Keratinocyte (primary cell): ENCODE results near the gene EFCAB12. TPM values are rescaled to one million over a fixed set of nuclear protein-coding genes. Genes with fewer than 3 reads are reported as not detected.

ENCODE experiments used
- DNase-seq: peaks from one replicate; pipeline ENCODE4 v3.0.0-alpha.2; 2011; ENCODE audit warnings: low read depth, missing footprints, low spot score
- FAIRE-seq: peaks from 2 replicates; lab custom pipeline; 2011; peaks lifted over from hg19 to GRCh38; lab: Jason Lieb, UNC
- H2AFZ ChIP-seq: 2 replicates; pipeline ENCODE4 v1.6.0; 2012; ENCODE audit warnings: low read length, control low read depth, inconsistent platforms; ENCODE audit not compliant: control insufficient read depth
- H3K27ac ChIP-seq: 2 replicates; pipeline ENCODE4 v1.5.1; 2011; ENCODE audit warnings: low read length; ENCODE audit not compliant: control insufficient read depth, insufficient read depth
- H3K27me3 ChIP-seq: 3 replicates; pipeline ENCODE4 v1.6.0; 2011; ENCODE audit warnings: low read length; ENCODE audit not compliant: control insufficient read depth, insufficient read depth; ENCODE audit errors: extremely low read depth
- H3K36me3 ChIP-seq, 2 experiments: 2 replicates in 1 of 2; 3 replicates in 1 of 2; pipeline ENCODE4 v1.5.1; 2011; ENCODE audit warnings: low read length in 2 of 2, mild to moderate bottlenecking in 1 of 2; ENCODE audit not compliant: control insufficient read depth in 2 of 2, insufficient read depth in 2 of 2; ENCODE audit errors: extremely low read depth in 1 of 2
- H3K4me1 ChIP-seq: 3 replicates; pipeline ENCODE4 v1.5.1; 2011; ENCODE audit warnings: low read length; ENCODE audit not compliant: control insufficient read depth, insufficient read depth; ENCODE audit errors: extremely low read depth
- H3K4me2 ChIP-seq: 3 replicates; pipeline ENCODE4 v1.6.0; 2011; ENCODE audit warnings: low read depth, low read length; ENCODE audit not compliant: control insufficient read depth, insufficient read depth; ENCODE audit errors: extremely low read depth
- H3K4me3 ChIP-seq, 3 experiments: fragments of 200-600 bp in 1 of 3; sonication (generic) in 1 of 3; 2 replicates in 2 of 3; 3 replicates in 1 of 3; pipeline ENCODE4 v1.5.1; 2011 to 2016; ENCODE audit warnings: low read length in 3 of 3, mild to moderate bottlenecking in 3 of 3, control low read depth in 2 of 3, inconsistent platforms in 1 of 3, low read depth in 1 of 3, mixed read lengths in 1 of 3, mixed run types in 1 of 3, moderate library complexity in 1 of 3; ENCODE audit not compliant: control insufficient read depth in 2 of 3, insufficient read depth in 2 of 3; ENCODE audit errors: extremely low read depth in 1 of 3
- H3K79me2 ChIP-seq: 2 replicates; pipeline ENCODE4 v1.6.0; 2012; ENCODE audit warnings: low read length; ENCODE audit not compliant: control insufficient read depth, insufficient read depth
- H3K9ac ChIP-seq: 3 replicates; pipeline ENCODE4 v1.6.0; 2011; ENCODE audit warnings: low read length; ENCODE audit not compliant: control insufficient read depth, insufficient read depth; ENCODE audit errors: extremely low read depth
- H3K9me1 ChIP-seq: 3 replicates; pipeline ENCODE4 v1.6.0; 2011; ENCODE audit warnings: low read length; ENCODE audit not compliant: control insufficient read depth, insufficient read depth; ENCODE audit errors: extremely low read depth
- H3K9me3 ChIP-seq: 2 replicates; pipeline ENCODE4 v1.5.1; 2012; ENCODE audit warnings: low read depth, low read length; ENCODE audit not compliant: control insufficient read depth
- H4K20me1 ChIP-seq: 3 replicates; pipeline ENCODE4 v1.6.0; 2011; ENCODE audit warnings: low read length; ENCODE audit not compliant: control insufficient read depth, insufficient read depth; ENCODE audit errors: extremely low read depth
- EZH2 ChIP-seq: IDR thresholded peaks from one replicate; pipeline ENCODE4 v1.6.1; 2012; ENCODE audit warnings: inconsistent platforms, mild to moderate bottlenecking, low read length, moderate library complexity
- dilution Hi-C: fragments of 300-500 bp; cut with MboI; formaldehyde crosslinking; loops from one replicate; pipeline ENCODE4 v1.7.0; 2020; ENCODE audit warnings: low sequenced_read_pairs; ENCODE audit not compliant: extremely low pct_ligation_motif_present
- polyA plus RNA-seq, 5 experiments: library from polyadenylated mRNA; depleted of rRNA in 3 of 5; stranded (reverse) in 3 of 5; stranded (forward) in 1 of 5; unstranded in 1 of 5; fragments of >200 nt; gene quantifications; 1 replicate in 1 of 5; 2 replicates in 3 of 5; 3 replicates in 1 of 5; pipeline versions ENCODE4 v1.2.1 to v1.2.3, GENCODE V29; 2011 to 2012; ENCODE audit warnings: missing spikeins in 2 of 5, low read depth in 1 of 5, low replicate concordance in 1 of 5
- TF ChIP-seq, protein P1 (sequence below), 3 experiments: IDR thresholded peaks in 1 of 3; conservative IDR thresholded peaks in 1 of 3; optimal IDR thresholded peaks in 1 of 3; 2 replicates in 2 of 3; 3 replicates in 1 of 3; pipeline versions ENCODE3 to v1.5.1; 2011; ENCODE audit warnings: low read length in 3 of 3, mild to moderate bottlenecking in 3 of 3, moderate library complexity in 2 of 3, control low read depth in 1 of 3, inconsistent platforms in 1 of 3; ENCODE audit not compliant: insufficient read depth in 2 of 3; ENCODE audit errors: extremely low read depth in 1 of 3

Gene EFCAB12
- polyA plus RNA-seq, 1 donor (not counting 4 experiments of a cell fraction or from before 2014, with no cell fraction given), result 0.34 TPM

DNA sequence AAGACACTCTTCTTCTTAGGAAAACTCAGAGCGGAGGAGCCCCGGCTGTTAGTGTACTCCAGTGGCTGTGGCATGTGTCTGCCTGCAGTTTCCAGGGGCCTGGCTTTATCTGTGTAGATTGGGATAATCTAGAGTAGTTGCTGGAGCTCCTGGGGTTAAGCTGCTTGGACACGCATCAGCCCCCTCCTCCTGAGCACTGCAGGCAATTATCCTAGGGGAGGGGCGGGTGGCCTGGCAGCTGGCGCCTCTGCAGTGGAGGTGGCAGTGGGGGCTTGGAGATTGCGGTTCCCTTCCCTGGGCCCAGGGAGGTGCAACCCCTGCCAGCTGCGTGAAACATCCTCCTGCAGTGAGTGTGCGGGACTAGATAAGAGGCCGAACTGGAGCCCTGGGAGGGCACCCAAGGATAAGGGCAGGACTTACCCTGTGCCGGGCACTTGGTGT, 68.2 kb downstream of the EFCAB12 start:
- no peaks in the 10 kb centered on the region for H3K9me3 ChIP-seq
- no peak overlapping the region for H3K4me2 ChIP-seq
- H3K27ac ChIP-seq, result no peak overlapping the region
- H3K9me1 ChIP-seq, result no peaks in the 10 kb centered on the region
- peaks cover 3% of the 10 kb centered on the region for H3K4me1 ChIP-seq
- H3K4me3 ChIP-seq, result no peak overlapping the region
- no peaks in the 10 kb centered on the region for H3K27me3 ChIP-seq
- no peaks in the 10 kb centered on the region for H3K36me3 ChIP-seq
- H2AFZ ChIP-seq, result no peak overlapping the region
- no peak for FAIRE-seq
- no peak overlapping the region for H3K9ac ChIP-seq
- DNase-seq, result no peak
- TF ChIP-seq, protein P1, sequence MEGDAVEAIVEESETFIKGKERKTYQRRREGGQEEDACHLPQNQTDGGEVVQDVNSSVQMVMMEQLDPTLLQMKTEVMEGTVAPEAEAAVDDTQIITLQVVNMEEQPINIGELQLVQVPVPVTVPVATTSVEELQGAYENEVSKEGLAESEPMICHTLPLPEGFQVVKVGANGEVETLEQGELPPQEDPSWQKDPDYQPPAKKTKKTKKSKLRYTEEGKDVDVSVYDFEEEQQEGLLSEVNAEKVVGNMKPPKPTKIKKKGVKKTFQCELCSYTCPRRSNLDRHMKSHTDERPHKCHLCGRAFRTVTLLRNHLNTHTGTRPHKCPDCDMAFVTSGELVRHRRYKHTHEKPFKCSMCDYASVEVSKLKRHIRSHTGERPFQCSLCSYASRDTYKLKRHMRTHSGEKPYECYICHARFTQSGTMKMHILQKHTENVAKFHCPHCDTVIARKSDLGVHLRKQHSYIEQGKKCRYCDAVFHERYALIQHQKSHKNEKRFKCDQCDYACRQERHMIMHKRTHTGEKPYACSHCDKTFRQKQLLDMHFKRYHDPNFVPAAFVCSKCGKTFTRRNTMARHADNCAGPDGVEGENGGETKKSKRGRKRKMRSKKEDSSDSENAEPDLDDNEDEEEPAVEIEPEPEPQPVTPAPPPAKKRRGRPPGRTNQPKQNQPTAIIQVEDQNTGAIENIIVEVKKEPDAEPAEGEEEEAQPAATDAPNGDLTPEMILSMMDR (optimal IDR thresholded peaks at IDR 0.05 in 1 of 3, IDR thresholded peaks at IDR 0.05 in 1 of 3, conservative IDR thresholded peaks at IDR 0.05 in 1 of 3; ENCODE audit: extremely low read depth in 1 of 3, insufficient read depth in 2 of 3, low read length in 3 of 3), result no peak
- TF ChIP-seq EZH2, result no peak
- no peaks in the 10 kb centered on the region for H3K79me2 ChIP-seq
- dilution Hi-C loops, result no loop called here
- H4K20me1 ChIP-seq, result no peaks in the 10 kb centered on the region

DNA sequence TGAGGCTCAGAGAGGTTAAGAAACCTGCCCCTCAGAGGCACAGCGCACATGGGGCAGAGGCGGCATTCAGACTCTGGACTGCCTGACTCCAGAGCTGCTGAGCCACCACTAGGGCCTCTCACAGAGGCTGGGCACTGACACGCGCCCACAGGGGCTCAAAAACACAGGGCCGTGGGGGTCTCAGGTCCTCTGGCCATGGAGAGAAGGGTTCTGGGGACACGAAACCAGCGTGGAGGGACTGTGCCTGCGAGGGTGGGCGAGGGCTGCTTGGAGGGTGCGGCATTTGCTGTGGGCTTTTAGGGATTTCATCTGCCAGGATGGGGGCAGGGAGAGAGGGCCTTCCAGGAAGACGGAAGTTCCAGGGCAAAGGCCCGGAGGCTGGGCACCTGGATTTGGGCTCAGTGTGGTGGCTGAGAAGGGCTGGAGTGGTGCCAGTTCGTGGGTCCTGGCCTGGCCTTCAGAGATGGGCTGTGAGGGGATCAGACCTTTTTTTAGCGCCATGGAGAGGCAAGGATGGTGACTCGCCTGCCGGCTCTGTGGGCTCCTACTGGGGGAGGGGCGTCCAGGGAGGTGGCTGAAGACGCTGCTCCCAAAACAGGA, 69.6 kb downstream of the EFCAB12 start:
- DNase-seq (no peak), FAIRE-seq (no peak)
- Histone ChIP-seq H3K4me2 (no peak overlapping the region), H3K27me3 (no peaks in the 10 kb centered on the region), H3K27ac (no peak overlapping the region), H3K9me1 (no peaks in the 10 kb centered on the region), H3K9me3 (no peaks in the 10 kb centered on the region), H3K4me1 (peaks cover 3% of the 10 kb centered on the region), H3K79me2 (no peaks in the 10 kb centered on the region), H3K4me3 (no peak overlapping the region), H4K20me1 (no peaks in the 10 kb centered on the region), H3K36me3 (no peaks in the 10 kb centered on the region), H3K9ac (no peak overlapping the region), H2AFZ (no peak overlapping the region)
- TF ChIP-seq, protein P1 (optimal IDR thresholded peaks at IDR 0.05 in 1 of 3, IDR thresholded peaks at IDR 0.05 in 1 of 3, conservative IDR thresholded peaks at IDR 0.05 in 1 of 3; ENCODE audit: extremely low read depth in 1 of 3, insufficient read depth in 2 of 3, low read length in 3 of 3), result no peak
- TF ChIP-seq EZH2, result no peak
- dilution Hi-C loops, result no loop called here
